Measurements from ENCODE around the gene SPOCK3. TPM values are rescaled to one million over a fixed set of nuclear protein-coding genes. Genes with fewer than 3 reads are reported as not detected.
A peak's percentile ranks its signal among the peaks of the same experiment; 100 is the strongest.

SPOCK3 gene
- polyA plus RNA-seq, 3 donors, result 7.6 to 15.4 (median 13.8) TPM

DNA sequence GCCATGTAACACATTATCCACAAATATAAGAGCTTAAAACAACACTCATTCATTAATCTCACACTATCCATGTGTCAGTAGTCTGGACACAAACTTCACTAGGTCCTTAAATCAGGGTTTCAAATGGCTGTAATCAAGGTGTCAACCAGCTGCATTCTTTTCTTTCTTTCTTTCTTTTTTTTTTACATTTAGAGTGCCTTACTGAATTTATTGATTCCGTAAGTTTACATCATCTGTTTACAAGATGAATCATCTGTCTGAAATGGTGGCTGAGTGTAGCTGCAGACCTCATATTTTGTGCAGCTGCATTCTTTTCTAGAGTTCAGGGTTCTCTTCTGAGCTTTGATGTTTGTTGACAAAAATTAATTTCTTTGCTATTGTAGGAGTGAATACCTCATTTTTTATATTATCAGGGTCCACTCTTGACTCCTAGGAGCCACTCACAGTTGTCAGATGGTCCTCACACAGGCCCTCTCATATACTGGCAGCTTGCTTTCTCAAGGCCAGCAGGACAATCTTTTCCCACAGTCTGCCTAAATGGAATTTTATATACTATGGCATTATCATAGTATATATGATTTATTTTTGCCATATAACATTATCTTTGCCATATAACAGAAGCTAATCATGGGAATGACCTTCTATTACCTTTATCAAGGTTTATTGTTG, 37.8 kb downstream of the SPOCK3 start:
- DNase-seq (ENCODE audit: extremely low read depth in 1 of 11, low read depth in 9 of 11, low spot score in 4 of 11), result peak in 1 of 11 donors; percentile 6

DNA sequence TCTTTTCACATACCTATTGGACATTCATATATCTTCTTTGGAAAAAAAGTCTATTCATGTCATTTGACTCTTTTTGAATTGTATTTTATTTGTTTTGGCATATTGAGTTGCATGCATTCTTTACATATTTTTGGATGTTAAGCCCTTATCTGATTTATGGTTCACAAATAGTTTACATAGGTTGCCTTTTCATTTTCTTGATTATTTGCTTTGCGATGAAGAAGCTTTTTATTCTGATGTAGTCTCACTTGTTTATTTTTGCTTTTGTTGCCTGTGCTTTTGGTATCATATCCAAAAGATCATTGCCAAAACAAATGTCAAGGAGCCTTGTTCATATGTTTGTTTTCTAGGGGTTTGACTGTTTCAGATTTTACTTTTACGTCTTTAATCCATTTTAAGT, 43.9 kb downstream of the SPOCK3 start:
- DNase-seq (ENCODE audit: extremely low read depth in 1 of 11, low read depth in 9 of 11, low spot score in 4 of 11), result no peak

DNA sequence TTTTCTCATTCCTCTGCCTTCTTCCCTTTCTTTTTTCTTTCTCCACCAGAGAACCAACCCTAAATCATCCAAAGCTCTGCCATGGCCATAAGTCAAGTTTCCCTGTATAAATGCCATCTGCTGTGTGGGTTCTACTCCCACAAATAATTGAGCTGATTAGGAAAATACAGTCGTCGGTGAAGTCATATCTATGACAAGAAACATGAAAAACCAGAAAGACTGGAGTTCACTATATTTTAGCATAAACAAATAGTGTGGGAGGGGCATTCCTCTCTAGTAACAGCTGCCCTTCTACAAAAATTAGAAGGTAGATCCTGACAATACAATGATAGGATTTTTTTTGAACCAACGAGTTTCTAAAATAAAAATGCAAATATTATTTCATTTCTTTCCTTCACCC, 48.8 kb downstream of the SPOCK3 start:
- DNase-seq (ENCODE audit: extremely low read depth in 1 of 11, low read depth in 9 of 11, low spot score in 4 of 11), result no peak

DNA sequence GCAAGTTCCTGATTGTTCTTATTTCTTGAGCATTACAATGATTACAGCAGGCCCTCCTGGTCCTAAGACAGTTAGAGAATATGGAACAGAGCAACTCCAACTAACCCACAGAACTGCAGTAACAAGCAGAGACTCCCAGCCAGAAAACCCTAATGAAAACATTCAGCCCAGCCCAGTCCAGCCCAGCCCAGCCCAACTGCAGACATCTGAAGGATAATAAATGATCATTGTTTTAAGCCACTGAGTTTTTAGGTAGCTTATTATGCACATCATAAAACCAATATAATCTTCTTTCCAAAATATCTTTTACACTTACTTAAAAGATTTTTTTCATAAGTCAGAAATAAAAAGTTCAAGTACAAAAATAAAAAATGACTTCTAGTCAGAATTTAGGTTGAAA, 51.3 kb downstream of the SPOCK3 start:
- DNase-seq (ENCODE audit: extremely low read depth in 1 of 11, low read depth in 9 of 11, low spot score in 4 of 11), result no peak

DNA sequence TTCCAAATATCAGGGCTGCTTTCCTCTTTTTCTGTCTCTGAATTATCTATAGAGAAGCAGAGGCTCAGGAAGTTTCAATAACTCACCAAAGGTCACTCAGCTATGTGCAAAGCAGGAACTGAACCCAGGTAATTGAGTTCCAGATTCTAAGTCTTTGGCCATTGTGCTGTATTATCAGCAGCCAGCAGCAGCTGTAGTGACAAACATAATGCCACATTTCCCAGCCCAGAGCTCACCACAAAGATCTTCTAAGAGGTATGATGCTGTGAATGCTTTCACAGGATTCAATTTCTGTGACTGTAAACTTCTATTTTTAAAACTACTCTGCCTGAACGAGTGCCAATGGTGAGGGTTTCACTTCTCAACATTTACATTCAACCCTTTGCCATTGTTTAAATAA, 56.4 kb downstream of the SPOCK3 start:
- DNase-seq (ENCODE audit: extremely low read depth in 1 of 11, low read depth in 9 of 11, low spot score in 4 of 11), result no peak

DNA sequence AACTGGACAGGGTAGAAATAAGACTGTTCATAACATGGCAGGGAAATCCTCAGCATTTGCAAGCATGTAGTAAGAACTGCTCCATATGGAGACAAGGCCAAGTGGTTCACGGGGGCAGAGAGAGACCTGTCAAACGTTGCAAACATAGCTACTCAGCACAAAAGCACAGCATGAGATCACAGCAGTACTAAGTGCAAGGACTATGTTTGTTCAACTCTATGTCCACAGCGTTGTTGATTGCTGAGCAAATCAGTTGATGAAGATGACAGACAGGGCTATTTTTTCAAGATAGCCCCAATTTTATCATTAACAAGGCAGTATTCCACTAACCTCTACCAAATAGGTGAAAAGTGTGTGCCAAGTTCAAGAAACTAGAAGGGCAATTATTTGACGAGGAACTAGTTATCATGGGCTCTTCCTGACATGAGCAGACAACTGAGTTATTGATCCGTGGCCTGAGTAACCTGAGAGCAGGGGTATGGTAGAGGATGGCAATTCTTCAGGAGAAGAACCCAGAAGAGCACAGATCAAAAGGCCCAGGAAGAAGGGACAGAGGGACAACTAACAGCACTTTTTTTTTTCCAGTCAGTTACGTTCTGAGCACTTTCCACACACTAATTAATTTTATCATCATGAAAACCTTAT, 57.4 kb downstream of the SPOCK3 start:
- no peak for DNase-seq (ENCODE audit: extremely low read depth in 1 of 11, low read depth in 9 of 11, low spot score in 4 of 11)

DNA sequence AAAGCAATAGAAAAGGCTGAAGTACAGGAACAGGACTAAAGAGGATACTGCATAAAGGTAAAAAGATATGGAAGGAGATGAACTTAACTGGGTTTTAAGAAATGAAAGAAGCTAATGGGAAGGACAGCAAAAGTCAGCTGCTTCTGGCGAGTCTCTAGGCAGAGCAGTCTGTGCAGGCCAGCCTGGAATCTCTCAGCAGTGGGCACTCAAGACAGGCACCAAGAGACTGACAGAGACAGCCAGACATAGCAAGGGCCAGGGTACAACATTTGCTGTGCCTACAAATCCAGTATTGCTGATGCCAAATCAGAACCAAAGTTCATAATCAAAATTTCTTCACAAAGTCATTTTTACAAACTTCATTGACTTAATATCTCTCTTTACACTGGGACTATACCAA, 62.4 kb downstream of the SPOCK3 start:
- no peak for DNase-seq (ENCODE audit: extremely low read depth in 1 of 11, low read depth in 9 of 11, low spot score in 4 of 11)

DNA sequence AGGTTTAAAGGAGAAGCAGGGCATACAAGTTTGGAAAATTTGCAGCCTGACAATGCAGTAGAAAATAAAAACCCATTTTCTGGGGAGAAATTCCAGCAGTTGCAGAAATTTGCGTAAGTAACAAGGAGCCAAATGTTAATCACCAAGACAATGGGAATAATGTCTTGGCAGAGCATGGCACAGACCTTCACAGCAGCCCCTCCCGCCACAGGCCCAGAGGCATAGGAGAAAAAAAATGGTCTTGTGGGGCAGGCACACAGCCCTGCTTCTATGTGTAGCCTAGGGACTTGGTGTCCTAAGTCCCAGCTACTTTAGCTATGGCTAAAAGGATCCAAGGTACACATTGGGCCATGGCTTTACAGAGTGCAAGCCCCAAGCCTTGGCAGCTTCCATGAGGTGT, 65.7 kb downstream of the SPOCK3 start:
- no peak for DNase-seq (ENCODE audit: extremely low read depth in 1 of 11, low read depth in 9 of 11, low spot score in 4 of 11)

DNA sequence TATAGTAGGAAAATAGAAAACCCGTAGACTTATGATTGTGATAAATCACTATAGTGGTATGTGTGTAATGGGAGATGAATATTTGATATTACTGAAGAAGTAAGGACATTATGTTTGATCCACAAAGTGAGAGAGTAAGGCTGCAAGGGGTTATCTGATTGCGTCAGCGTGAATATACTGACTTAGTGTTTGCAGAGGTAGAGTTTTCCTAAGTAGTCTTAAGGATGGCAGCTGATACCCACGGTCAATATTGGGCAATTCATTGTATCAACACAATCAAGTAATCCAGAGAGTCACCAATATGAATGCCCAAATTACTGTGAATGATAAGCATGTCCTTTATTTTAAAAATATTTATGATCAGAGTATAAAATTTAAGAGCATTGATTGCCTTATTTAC, 83.7 kb downstream of the SPOCK3 start:
- DNase-seq (ENCODE audit: extremely low read depth in 1 of 11, low read depth in 9 of 11, low spot score in 4 of 11), result no peak

DNA sequence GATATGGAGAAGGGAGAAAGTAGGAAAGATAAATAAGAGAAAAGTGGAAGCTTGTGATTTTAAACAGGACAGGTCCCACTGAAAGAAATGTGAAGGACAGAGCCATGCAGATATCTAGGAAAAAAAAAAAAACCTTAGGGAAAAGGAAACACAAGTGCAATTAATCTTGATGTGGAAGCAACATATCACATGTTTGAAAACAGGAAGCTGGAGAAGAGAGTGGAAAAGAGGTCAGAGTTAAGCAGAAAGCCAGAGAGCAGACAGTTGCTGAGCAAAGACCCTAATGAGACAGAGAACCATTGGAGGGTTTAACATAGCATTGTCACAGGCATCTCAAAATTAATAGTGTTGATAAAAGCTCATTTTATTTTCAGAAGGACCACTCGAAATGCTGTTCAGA, 89.7 kb downstream of the SPOCK3 start:
- no peak for DNase-seq (ENCODE audit: extremely low read depth in 1 of 11, low read depth in 9 of 11, low spot score in 4 of 11)

DNA sequence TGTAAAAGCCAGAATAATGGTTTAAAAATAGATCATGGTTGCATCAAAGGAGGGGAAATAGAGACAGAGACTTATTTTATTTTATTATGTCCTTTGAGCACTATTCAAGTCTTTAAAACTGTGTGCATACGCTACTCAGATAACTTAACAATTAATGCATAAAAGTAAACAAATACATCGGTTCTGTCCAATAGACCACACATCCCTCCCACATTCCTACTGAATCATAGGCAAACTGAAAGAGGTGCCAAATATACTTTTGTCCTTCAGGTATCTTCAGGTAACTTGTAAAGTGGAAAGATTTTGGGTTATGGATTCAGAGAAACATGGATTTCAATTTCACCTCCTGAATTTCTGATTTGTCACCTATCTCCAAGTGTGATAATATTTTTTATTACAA, 91.3 kb downstream of the SPOCK3 start:
- DNase-seq (ENCODE audit: extremely low read depth in 1 of 11, low read depth in 9 of 11, low spot score in 4 of 11), result no peak

DNA sequence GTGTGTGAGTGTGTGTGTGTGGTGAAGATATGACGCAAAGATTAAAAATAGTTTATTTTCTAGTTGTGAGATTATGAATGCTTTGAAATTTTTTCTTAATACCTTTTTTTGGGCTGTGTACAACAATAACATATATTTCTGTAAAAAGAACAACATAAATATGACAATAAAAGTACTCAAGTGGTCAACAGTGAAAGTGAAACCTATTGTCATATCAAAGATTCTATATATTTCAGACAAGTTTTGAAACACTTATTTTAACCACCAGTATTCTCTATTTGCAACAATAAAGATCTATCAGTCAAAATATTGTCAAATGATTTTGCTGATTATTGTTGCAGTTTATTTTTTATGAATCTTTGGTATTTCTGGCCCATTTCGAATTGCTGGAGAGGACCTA, 98.0 kb downstream of the SPOCK3 start:
- DNase-seq (ENCODE audit: extremely low read depth in 1 of 11, low read depth in 9 of 11, low spot score in 4 of 11), result no peak

DNA sequence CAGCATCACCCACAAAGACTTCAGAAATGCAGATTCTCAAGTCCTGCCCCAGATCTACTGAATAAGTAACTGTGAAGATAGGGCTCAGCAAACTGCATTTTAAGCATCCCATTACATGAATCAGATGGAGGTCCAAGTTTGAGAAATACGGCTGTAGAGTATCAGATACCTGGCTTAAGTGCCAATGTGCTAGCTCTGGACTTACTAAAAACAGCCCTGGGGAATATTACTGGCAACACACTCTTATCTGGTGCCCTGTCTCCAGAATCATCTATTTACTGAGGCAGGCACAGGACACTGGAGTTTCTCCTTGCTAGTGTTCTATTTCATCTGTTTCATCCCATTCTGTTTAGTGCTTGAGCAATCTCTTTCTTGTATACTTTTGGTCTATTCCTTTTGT, 105.1 kb downstream of the SPOCK3 start:
- no peak for DNase-seq (ENCODE audit: extremely low read depth in 1 of 11, low read depth in 9 of 11, low spot score in 4 of 11)

DNA sequence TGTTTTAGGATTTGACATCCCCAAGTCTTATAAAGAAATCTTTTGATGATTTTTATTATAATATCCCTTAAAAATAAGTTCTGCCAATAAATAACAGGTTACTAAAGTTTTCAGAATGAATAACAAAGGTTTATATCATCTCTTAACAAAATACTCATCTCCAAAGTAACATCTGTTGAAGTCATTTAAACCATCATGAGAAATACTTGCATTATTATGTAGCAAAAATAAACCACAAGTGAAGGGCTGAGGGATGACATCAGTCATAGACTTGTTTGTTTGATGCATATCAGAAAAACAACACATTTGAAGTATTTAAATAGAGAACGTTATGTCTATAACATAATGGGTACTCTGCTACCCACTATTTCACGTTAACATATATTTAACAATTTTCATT, 114.9 kb downstream of the SPOCK3 start:
- no peak for DNase-seq (ENCODE audit: extremely low read depth in 1 of 11, low read depth in 9 of 11, low spot score in 4 of 11)

DNA sequence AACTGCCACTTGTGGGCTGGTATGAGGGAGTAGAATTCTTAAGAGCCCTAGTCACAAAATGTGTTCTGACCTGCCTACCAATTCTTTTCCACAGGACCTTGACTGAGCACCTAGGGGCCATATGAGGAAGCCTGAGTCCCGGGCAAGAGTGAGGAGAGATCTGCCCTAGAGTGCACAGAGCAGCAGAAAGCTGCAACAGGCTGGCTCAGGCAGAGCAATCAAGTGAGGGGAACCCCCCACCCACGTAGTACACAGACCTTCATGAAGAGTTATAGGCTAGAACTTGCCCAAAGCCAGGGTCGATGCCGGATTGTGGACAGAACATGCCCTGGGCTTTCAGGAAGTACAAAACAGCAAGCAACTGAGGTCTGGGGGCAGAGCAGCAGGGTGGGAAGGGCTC, 117.0 kb downstream of the SPOCK3 start:
- DNase-seq (ENCODE audit: extremely low read depth in 1 of 11, low read depth in 9 of 11, low spot score in 4 of 11), result no peak

DNA sequence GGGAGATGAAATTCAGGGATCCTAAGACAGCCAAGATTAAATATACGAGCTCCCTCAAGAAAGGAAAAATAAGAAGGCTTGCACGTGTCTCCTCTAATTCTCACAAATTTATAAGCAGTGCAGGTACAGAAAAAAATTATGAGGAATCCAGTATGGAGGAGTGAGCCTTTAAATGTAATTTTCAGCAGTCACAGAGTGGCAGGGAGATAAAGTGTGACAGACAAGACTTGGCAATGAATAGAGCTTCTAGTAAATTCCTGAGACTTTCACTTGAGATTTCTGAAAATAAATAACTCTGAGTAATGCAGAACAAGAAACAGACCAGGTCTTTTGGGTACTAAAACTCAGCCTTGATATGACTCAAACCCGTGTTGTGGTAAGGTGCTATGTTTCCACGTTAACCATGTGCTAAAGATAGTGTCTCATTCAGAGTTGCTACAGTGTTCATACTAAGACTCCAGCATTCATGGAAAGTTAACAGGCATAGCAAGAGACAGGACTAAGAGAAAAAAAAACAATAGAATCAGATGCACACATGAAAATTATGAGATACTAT, 119.8 kb downstream of the SPOCK3 start:
- no peak for DNase-seq (ENCODE audit: extremely low read depth in 1 of 11, low read depth in 9 of 11, low spot score in 4 of 11)

DNA sequence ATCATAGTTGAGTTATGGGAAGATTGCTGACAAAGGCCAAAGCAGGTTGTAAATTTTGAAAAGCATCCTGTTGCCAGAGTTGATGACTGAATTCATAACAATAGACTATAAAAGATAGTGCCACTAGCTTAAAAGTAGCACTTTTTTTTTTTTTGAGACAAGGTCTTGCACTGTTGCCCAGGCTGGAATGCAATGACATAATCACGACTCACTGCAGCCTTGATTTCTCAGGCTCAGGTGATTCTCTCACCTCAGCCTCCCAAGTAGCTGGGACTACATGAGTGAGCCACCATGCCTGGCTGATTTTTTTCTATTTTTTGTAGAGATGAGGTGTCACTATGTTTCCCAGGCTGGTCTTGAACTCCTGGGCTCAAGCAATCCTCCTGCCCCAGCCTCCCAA, 122.7 kb downstream of the SPOCK3 start:
- DNase-seq (ENCODE audit: extremely low read depth in 1 of 11, low read depth in 9 of 11, low spot score in 4 of 11), result no peak

DNA sequence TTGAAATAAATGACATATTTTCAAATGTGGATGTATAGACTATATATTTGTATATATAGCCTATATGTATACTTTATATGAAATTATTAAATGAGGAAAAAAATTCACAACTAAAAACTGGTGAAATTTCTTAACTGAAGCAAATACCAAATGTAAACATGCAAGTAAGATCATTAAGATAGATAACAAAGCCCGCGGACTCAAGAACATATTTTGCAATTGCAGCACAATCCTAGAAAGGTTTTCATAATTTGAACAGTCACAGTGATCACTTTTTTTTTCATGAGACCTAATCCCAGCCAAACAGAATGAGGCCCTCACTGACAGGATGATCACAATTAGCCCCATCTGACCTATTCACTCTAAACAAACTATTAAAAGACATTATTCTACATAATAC, 123.2 kb downstream of the SPOCK3 start:
- DNase-seq (ENCODE audit: extremely low read depth in 1 of 11, low read depth in 9 of 11, low spot score in 4 of 11), result no peak

DNA sequence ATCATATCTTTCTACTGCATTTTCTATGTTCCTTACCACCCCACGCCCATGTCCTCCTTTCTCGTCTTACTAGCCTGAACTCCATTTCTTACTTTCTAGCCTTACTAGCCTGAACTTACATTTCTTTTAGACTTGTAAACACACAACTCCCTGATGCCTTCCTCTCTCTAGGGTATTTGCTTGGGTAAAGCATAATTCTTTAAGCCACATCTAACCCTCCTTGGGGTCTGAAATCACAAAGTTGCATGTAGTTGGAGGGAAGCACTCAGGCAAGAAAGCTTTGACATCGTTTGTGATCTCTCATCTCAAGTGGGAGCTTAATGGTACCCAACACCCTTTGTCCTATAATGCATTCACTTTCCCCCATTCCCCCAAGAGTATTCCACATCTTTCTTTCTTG, 124.4 kb downstream of the SPOCK3 start:
- DNase-seq (ENCODE audit: extremely low read depth in 1 of 11, low read depth in 9 of 11, low spot score in 4 of 11), result no peak

DNA sequence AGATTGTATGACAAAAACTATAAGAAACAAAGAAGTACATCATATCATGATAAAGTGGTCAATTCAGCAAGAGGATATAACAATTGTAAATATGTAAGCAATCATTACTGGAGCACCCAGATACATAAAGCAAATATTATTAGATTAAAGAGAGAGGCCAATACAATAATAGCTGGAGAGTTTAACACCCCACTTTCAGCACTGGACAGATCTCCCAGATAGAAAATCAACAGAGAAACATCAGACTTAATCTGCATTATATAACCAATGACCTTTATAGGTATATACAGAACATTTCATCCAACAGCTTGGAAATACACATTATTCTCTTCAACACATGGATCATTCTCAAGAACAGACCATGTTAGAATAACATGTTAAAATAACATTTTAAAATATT, 128.4 kb downstream of the SPOCK3 start:
- no peak for DNase-seq (ENCODE audit: extremely low read depth in 1 of 11, low read depth in 9 of 11, low spot score in 4 of 11)

DNA sequence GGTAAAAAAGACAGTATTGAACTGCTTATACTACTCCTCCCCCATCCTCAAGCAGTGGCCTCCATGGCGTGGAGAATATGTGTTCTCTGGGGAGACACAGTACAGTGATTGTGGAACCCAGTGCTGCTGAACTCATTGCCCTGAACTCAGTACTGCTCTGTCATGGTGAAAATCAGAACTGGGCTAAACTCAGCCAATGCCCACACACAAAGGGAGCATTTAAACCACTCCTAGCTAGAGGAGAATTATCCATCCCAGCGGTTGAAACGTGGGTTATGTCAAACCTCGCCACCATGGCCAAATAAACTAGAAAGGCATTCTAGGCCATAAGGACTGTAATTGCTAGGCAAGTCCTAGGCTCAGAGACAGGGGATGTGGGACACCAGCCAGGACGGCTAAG, 131.8 kb downstream of the SPOCK3 start:
- DNase-seq (ENCODE audit: extremely low read depth in 1 of 11, low read depth in 9 of 11, low spot score in 4 of 11), result no peak

All from renal cortex interstitium (tissue), 11 donors.